ENCODE results near the gene TMEM38A. TPM values are rescaled to one million over a fixed set of nuclear protein-coding genes. Genes with fewer than 3 reads are reported as not detected.

TMEM38A gene
- total and polyA plus RNA-seq, 4 donors, result 3.1 to 6.2 (median 3.9) TPM

DNA sequence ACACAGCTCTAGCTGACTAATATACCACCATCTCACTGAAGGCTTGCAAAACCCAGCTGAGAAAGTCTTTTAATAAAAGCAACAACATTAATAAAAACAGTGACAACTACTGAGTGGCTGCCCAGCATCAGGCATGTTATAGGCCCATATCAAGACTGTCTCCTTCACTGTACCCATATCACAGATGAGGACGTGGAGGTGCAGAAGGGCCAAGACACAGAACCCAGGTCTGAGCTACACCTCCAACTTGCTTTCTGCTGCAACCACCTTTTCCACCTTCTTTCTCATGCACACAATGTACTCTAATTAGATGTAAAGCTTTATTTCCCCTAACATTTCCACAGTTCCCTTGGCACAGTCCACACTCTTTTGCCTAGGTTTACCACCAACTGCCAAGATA lies 22.3 kb upstream of the TMEM38A start:
- Histone ChIP-seq H3K4me1 (ENCODE audit: control insufficient read depth in 4 of 4, insufficient read depth in 4 of 4, low read length in 3 of 4) (peaks cover 0 to 8% (median 0%) of the 10 kb centered on the region in 4 donors), H3K27ac (ENCODE audit: low read depth in 1 of 2, low read length in 2 of 2) (no peak overlapping the region), H3K9ac (ENCODE audit: low read depth in 1 of 2, low read length in 2 of 2) (no peak overlapping the region), H3K27me3 (ENCODE audit: control insufficient read depth in 4 of 4, insufficient read depth in 4 of 4, low read length in 3 of 4) (no peaks in the 10 kb centered on the region), H3K36me3 (ENCODE audit: control insufficient read depth in 4 of 4, insufficient read depth in 3 of 4, low read depth in 1 of 4, low read length in 3 of 4) (peaks cover 19 to 39% (median 25%) of the 10 kb centered on the region in 4 donors), H3K9me3 (ENCODE audit: control insufficient read depth in 4 of 4, low read length in 3 of 4) (no peaks in the 10 kb centered on the region), H3K4me3 (ENCODE audit: low read depth in 1 of 3, low read length in 3 of 3) (no peak overlapping the region)
- no peak for DNase-seq (ENCODE audit: low spot score)
- TF ChIP-seq FOXA2 (IDR thresholded peaks at IDR 0.05) (no peak), RAD21 (IDR thresholded peaks at IDR 0.05) (no peak), EGR1 (IDR thresholded peaks at IDR 0.05; ENCODE audit: low read depth in 2 of 2) (no peak), TAF1 (conservative IDR thresholded peaks at IDR 0.05) (no peak), SP1 (IDR thresholded peaks at IDR 0.05) (no peak), HNF4A (conservative IDR thresholded peaks at IDR 0.05) (no peak), RXRA (IDR thresholded peaks at IDR 0.05) (no peak), YY1 (IDR thresholded peaks at IDR 0.05) (no peak), GABPA (IDR thresholded peaks at IDR 0.05 in 1 of 2, conservative IDR thresholded peaks at IDR 0.05 in 1 of 2) (no peak), HNF4G (IDR thresholded peaks at IDR 0.05) (no peak)
- TF ChIP-seq, protein P1, sequence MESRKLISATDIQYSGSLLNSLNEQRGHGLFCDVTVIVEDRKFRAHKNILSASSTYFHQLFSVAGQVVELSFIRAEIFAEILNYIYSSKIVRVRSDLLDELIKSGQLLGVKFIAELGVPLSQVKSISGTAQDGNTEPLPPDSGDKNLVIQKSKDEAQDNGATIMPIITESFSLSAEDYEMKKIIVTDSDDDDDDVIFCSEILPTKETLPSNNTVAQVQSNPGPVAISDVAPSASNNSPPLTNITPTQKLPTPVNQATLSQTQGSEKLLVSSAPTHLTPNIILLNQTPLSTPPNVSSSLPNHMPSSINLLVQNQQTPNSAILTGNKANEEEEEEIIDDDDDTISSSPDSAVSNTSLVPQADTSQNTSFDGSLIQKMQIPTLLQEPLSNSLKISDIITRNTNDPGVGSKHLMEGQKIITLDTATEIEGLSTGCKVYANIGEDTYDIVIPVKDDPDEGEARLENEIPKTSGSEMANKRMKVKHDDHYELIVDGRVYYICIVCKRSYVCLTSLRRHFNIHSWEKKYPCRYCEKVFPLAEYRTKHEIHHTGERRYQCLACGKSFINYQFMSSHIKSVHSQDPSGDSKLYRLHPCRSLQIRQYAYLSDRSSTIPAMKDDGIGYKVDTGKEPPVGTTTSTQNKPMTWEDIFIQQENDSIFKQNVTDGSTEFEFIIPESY (IDR thresholded peaks at IDR 0.05), result no peak
- TF ChIP-seq, protein P2, sequence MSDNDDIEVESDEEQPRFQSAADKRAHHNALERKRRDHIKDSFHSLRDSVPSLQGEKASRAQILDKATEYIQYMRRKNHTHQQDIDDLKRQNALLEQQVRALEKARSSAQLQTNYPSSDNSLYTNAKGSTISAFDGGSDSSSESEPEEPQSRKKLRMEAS (IDR thresholded peaks at IDR 0.05), result no peak
- TF ChIP-seq, protein P3, sequence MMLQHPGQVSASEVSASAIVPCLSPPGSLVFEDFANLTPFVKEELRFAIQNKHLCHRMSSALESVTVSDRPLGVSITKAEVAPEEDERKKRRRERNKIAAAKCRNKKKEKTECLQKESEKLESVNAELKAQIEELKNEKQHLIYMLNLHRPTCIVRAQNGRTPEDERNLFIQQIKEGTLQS (IDR thresholded peaks at IDR 0.05), result no peak
- 100% methylated on average over 1 of the region's 1 CpG for WGBS

DNA sequence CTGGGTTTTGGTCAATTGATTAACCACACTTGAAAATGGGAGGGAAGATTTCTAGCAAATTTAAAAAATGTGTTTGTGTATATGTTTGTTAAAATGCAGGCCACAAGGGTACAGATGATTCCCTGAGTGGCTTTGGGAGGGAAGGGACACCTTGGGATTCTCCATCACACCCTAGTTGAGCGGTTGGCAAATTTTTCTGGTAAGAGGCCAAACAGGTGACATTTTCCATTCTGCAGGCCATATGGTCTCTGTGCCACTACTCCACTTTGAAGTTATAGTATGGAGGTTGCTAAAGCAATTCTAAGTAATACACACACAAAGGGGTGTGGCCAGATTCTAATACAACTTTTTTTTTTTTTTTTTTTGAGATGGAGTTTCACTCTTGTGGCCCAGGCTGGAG lies 20.0 kb upstream of the TMEM38A start:
- Histone ChIP-seq H3K27ac (ENCODE audit: low read depth in 1 of 2, low read length in 2 of 2) (no peak overlapping the region), H3K27me3 (ENCODE audit: control insufficient read depth in 4 of 4, insufficient read depth in 4 of 4, low read length in 3 of 4) (no peaks in the 10 kb centered on the region), H3K9ac (ENCODE audit: low read depth in 1 of 2, low read length in 2 of 2) (no peak overlapping the region), H3K9me3 (ENCODE audit: control insufficient read depth in 4 of 4, low read length in 3 of 4) (no peaks in the 10 kb centered on the region), H3K4me1 (ENCODE audit: control insufficient read depth in 4 of 4, insufficient read depth in 4 of 4, low read length in 3 of 4) (peaks cover 0 to 8% (median 0%) of the 10 kb centered on the region in 4 donors), H3K36me3 (ENCODE audit: control insufficient read depth in 4 of 4, insufficient read depth in 3 of 4, low read depth in 1 of 4, low read length in 3 of 4) (peaks cover 16 to 54% (median 29%) of the 10 kb centered on the region in 4 donors), H3K4me3 (ENCODE audit: low read depth in 1 of 3, low read length in 3 of 3) (no peak overlapping the region)
- no peak for DNase-seq (ENCODE audit: low spot score)
- 97% methylated on average over 1 of the region's 1 CpG for WGBS
- TF ChIP-seq, protein P4, sequence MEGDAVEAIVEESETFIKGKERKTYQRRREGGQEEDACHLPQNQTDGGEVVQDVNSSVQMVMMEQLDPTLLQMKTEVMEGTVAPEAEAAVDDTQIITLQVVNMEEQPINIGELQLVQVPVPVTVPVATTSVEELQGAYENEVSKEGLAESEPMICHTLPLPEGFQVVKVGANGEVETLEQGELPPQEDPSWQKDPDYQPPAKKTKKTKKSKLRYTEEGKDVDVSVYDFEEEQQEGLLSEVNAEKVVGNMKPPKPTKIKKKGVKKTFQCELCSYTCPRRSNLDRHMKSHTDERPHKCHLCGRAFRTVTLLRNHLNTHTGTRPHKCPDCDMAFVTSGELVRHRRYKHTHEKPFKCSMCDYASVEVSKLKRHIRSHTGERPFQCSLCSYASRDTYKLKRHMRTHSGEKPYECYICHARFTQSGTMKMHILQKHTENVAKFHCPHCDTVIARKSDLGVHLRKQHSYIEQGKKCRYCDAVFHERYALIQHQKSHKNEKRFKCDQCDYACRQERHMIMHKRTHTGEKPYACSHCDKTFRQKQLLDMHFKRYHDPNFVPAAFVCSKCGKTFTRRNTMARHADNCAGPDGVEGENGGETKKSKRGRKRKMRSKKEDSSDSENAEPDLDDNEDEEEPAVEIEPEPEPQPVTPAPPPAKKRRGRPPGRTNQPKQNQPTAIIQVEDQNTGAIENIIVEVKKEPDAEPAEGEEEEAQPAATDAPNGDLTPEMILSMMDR (IDR thresholded peaks at IDR 0.05; ENCODE audit: low read depth, low read length, missing input control), result no peak
- TF ChIP-seq, protein P1 (IDR thresholded peaks at IDR 0.05), result no peak
- TF ChIP-seq RXRA (IDR thresholded peaks at IDR 0.05) (no peak), TAF1 (conservative IDR thresholded peaks at IDR 0.05) (no peak), FOXA1 (IDR thresholded peaks at IDR 0.05) (no peak), SP1 (IDR thresholded peaks at IDR 0.05) (no peak), NR2F2 (IDR thresholded peaks at IDR 0.05) (no peak), RAD21 (IDR thresholded peaks at IDR 0.05) (no peak), JUND (IDR thresholded peaks at IDR 0.05) (no peak), HNF4A (conservative IDR thresholded peaks at IDR 0.05) (no peak), GABPA (IDR thresholded peaks at IDR 0.05 in 1 of 2, conservative IDR thresholded peaks at IDR 0.05 in 1 of 2) (no peak), HNF4G (IDR thresholded peaks at IDR 0.05) (no peak), FOXA2 (IDR thresholded peaks at IDR 0.05) (no peak), EGR1 (IDR thresholded peaks at IDR 0.05; ENCODE audit: low read depth in 2 of 2) (no peak)
- TF ChIP-seq, protein P5, sequence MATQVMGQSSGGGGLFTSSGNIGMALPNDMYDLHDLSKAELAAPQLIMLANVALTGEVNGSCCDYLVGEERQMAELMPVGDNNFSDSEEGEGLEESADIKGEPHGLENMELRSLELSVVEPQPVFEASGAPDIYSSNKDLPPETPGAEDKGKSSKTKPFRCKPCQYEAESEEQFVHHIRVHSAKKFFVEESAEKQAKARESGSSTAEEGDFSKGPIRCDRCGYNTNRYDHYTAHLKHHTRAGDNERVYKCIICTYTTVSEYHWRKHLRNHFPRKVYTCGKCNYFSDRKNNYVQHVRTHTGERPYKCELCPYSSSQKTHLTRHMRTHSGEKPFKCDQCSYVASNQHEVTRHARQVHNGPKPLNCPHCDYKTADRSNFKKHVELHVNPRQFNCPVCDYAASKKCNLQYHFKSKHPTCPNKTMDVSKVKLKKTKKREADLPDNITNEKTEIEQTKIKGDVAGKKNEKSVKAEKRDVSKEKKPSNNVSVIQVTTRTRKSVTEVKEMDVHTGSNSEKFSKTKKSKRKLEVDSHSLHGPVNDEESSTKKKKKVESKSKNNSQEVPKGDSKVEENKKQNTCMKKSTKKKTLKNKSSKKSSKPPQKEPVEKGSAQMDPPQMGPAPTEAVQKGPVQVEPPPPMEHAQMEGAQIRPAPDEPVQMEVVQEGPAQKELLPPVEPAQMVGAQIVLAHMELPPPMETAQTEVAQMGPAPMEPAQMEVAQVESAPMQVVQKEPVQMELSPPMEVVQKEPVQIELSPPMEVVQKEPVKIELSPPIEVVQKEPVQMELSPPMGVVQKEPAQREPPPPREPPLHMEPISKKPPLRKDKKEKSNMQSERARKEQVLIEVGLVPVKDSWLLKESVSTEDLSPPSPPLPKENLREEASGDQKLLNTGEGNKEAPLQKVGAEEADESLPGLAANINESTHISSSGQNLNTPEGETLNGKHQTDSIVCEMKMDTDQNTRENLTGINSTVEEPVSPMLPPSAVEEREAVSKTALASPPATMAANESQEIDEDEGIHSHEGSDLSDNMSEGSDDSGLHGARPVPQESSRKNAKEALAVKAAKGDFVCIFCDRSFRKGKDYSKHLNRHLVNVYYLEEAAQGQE (IDR thresholded peaks at IDR 0.05), result no peak
- TF ChIP-seq, protein P3 (IDR thresholded peaks at IDR 0.05), result no peak
- TF ChIP-seq, protein P2 (IDR thresholded peaks at IDR 0.05), result no peak

Measured in liver (tissue), 9 donors.